Stomach (tissue), 4 donors: Measurements from ENCODE around the gene EXPH5.

Source experiments
- EP300 ChIP-seq: sonication (generic); formaldehyde crosslinking; IDR thresholded peaks from one replicate; pipeline ENCODE4 v1.6.1; 2017; ENCODE audit warnings: antibody characterized with exemption
- POLR2A ChIP-seq, 4 donors: fragments of 450-650 bp; IDR thresholded peaks; one replicate each; pipeline ENCODE4 v1.6.1; 2016; ENCODE audit warnings: antibody characterized with exemption in 4 of 4, control low read depth in 2 of 4, mild to moderate bottlenecking in 1 of 4, moderate library complexity in 1 of 4
- POLR2AphosphoS5 ChIP-seq, 3 donors: sonication (generic); formaldehyde crosslinking; IDR thresholded peaks; one replicate each; pipeline ENCODE4 v1.6.1; 2016; ENCODE audit warnings: antibody characterized with exemption in 3 of 3
- TF ChIP-seq, protein P1 (sequence below), 7 experiments: fragments of 450-650 bp in 4 of 7; fragments of 200-600 bp in 3 of 7; sonication (generic) in 3 of 7; IDR thresholded peaks; one replicate each; pipeline ENCODE4 v1.5.1; 2016 to 2019; ENCODE audit warnings: antibody characterized with exemption in 7 of 7, control low read depth in 2 of 7, mild to moderate bottlenecking in 1 of 7

DNA sequence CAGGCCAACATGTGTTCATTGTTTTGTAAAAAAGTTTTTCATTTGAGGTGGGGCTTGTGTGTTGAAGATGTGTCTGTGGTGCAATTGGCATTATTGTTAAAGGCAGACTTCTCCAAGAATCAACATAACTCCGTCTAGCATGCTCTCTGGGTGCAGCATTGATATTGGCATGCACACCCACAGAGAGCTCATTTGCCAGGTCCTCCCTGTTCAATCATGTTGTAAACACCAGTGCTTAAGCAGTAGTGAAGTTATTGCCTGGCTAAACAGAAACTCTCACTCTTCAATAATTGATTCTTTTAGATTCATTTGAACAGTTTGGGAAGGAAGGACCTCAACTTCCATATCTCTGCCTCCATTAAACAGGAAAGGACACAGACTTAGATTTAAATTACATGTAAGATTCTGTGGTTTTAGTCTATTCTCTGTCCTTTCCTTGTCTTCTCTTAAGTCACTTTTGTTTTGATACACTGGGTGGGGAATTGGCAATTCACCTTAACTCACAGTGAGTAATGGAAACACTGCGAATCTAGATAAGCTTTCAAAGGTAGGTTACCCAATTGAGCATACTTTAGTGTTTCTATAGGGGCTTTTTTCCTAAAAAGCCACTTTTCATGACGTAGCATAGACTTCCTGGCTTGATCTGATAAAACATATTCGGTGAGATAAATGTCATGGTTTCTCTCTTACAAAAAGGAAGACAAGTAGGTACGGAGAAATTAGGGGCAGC lies 30.8 kb upstream of the EXPH5 start:
- TF ChIP-seq EP300 (no peak), POLR2AphosphoS5 (IDR thresholded peaks at IDR 0.05) (no peak), POLR2A (IDR thresholded peaks at IDR 0.05) (no peak)
- TF ChIP-seq, protein P1, sequence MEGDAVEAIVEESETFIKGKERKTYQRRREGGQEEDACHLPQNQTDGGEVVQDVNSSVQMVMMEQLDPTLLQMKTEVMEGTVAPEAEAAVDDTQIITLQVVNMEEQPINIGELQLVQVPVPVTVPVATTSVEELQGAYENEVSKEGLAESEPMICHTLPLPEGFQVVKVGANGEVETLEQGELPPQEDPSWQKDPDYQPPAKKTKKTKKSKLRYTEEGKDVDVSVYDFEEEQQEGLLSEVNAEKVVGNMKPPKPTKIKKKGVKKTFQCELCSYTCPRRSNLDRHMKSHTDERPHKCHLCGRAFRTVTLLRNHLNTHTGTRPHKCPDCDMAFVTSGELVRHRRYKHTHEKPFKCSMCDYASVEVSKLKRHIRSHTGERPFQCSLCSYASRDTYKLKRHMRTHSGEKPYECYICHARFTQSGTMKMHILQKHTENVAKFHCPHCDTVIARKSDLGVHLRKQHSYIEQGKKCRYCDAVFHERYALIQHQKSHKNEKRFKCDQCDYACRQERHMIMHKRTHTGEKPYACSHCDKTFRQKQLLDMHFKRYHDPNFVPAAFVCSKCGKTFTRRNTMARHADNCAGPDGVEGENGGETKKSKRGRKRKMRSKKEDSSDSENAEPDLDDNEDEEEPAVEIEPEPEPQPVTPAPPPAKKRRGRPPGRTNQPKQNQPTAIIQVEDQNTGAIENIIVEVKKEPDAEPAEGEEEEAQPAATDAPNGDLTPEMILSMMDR (IDR thresholded peaks at IDR 0.05), result peak in 1 of 7 experiments; percentile 3
